PC-3 (cell line): Measurements from ENCODE around the gene KCTD10.

Source experiments
- CTCF ChIP-seq: fragments of 300-600 bp; sonication (generic); conservative IDR thresholded peaks from 2 replicates; pipeline ENCODE4 v1.5.1; 2017; ENCODE audit warnings: antibody characterized with exemption, low read depth, mild to moderate bottlenecking, low read length
- EZH2 ChIP-seq: fragments of 300-600 bp; sonication (generic); IDR thresholded peaks from one replicate; pipeline ENCODE4 v1.6.1; 2017; ENCODE audit warnings: antibody characterized with exemption, mild to moderate bottlenecking, low read length; ENCODE audit not compliant: unreplicated experiment

DNA sequence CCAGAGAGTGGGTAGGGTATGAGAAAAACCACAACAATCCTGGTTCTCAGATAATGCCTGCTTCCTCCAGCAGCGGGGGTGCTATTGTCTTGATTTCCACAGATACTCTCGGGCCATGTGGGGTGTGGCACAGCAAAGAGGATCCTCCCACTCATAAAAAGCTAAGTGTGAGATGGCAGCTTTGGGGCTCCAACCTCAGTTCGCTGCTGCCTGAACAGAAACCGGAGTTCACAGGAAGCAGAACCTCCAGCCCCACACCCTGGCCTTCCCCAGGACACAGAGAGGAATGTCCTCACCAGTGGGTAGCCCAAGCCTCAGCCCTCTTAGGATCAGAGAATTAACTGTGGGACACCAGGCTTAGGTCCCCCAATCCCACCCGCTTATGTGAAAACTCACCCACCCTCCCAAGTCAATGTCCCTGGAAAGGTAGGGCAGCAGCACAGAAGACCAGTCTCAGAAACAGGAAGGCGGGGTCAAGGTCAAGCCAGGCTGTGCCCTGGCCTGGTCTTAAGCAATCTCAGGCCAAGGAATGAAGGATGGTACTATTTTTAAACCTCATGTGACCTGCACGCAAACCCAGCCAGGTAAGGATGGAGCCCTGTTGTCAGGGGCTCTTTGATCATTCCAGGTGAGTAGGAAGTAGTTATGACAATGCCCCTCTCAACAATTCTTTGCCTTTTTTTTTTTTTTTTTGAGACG, 9.0 kb downstream of the KCTD10 start:
- TF ChIP-seq CTCF (no peak), EZH2 (no peak)
